Parathyroid adenoma (tissue), 2 donors: ENCODE results near the gene CNOT4.

Experiments
- H2AFZ ChIP-seq: fragments of 300-600 bp; sonication (generic); one replicate; pipeline ENCODE4 v1.7.0; 2017; ENCODE audit warnings: antibody characterized with exemption, mild to moderate bottlenecking
- H3K27ac ChIP-seq: fragments of 300-600 bp; sonication (generic); one replicate; pipeline ENCODE4 v1.7.0; 2017
- H3K27me3 ChIP-seq: fragments of 300-600 bp; sonication (generic); one replicate; pipeline ENCODE4 v1.7.0; 2017; ENCODE audit warnings: low read length; ENCODE audit not compliant: control insufficient read depth, insufficient read depth
- H3K36me3 ChIP-seq: fragments of 300-600 bp; sonication (generic); one replicate; pipeline ENCODE4 v1.7.0; 2017; ENCODE audit warnings: low read length; ENCODE audit not compliant: control insufficient read depth, insufficient read depth
- H3K4me1 ChIP-seq: fragments of 300-600 bp; sonication (generic); one replicate; pipeline ENCODE4 v1.7.0; 2017; ENCODE audit warnings: control low read depth
- H3K4me2 ChIP-seq: fragments of 300-600 bp; sonication (generic); one replicate; pipeline ENCODE4 v1.7.0; 2017; ENCODE audit warnings: low read length
- H3K4me3 ChIP-seq: fragments of 300-600 bp; sonication (generic); one replicate; pipeline ENCODE4 v1.7.0; 2017; ENCODE audit warnings: low read depth, low read length
- H3K79me2 ChIP-seq: fragments of 300-600 bp; sonication (generic); one replicate; pipeline ENCODE4 v1.7.0; 2017; ENCODE audit warnings: control low read depth
- H3K9ac ChIP-seq: fragments of 300-600 bp; sonication (generic); one replicate; pipeline ENCODE4 v1.7.0; 2017; ENCODE audit warnings: mild to moderate bottlenecking
- H3K9me3 ChIP-seq: fragments of 300-600 bp; sonication (generic); one replicate; pipeline ENCODE4 v1.7.0; 2017; ENCODE audit warnings: low read length; ENCODE audit not compliant: control insufficient read depth
- CTCF ChIP-seq: fragments of 300-600 bp; sonication (generic); IDR thresholded peaks from one replicate; pipeline ENCODE4 v1.7.0; 2017; ENCODE audit warnings: antibody characterized with exemption, mild to moderate bottlenecking
- donor health status: primary hyperparathyroidism.

CNOT4 gene

GRCh38 chr7:135414208-135414607 is 95.7 kb downstream of the CNOT4 start:
- no peak overlapping the region for H3K4me2 ChIP-seq
- no peak for TF ChIP-seq CTCF
- H3K4me3 ChIP-seq, result no peak overlapping the region
- H3K36me3 ChIP-seq, result no peaks in the 10 kb centered on the region
- H3K27ac ChIP-seq, result no peak overlapping the region
- H3K9me3 ChIP-seq, result no peaks in the 10 kb centered on the region
- H3K79me2 ChIP-seq, result no peaks in the 10 kb centered on the region
- no peak overlapping the region for H2AFZ ChIP-seq
- H3K4me1 ChIP-seq, result no peaks in the 10 kb centered on the region
- H3K9ac ChIP-seq, result no peak overlapping the region
- H3K27me3 ChIP-seq, result no peaks in the 10 kb centered on the region

- Histone ChIP-seq H3K36me3 (no peaks in the 10 kb centered on the region), H3K9ac (no peak overlapping the region)
Observed at GRCh38 chr7:135411098-135411497, 98.8 kb downstream of the CNOT4 start.

GRCh38 chr7:135410543-135410942 is 99.4 kb downstream of the CNOT4 start:
- no peak for TF ChIP-seq CTCF
- Histone ChIP-seq H3K79me2 (no peaks in the 10 kb centered on the region), H3K9ac (no peak overlapping the region), H3K4me2 (no peak overlapping the region), H3K36me3 (no peaks in the 10 kb centered on the region), H3K4me1 (no peaks in the 10 kb centered on the region), H3K27me3 (no peaks in the 10 kb centered on the region), H3K9me3 (no peaks in the 10 kb centered on the region), H3K4me3 (no peak overlapping the region), H2AFZ (no peak overlapping the region), H3K27ac (no peak overlapping the region)

More at GRCh38 chr7:135411098-135411497, 98.8 kb downstream of the CNOT4 start:
- no peak overlapping the region for H2AFZ ChIP-seq
- no peaks in the 10 kb centered on the region for H3K4me1 ChIP-seq
- no peak overlapping the region for H3K4me2 ChIP-seq
- no peak for TF ChIP-seq CTCF
- H3K4me3 ChIP-seq, result no peak overlapping the region
- H3K27ac ChIP-seq, result no peak overlapping the region
- no peaks in the 10 kb centered on the region for H3K9me3 ChIP-seq
- no peaks in the 10 kb centered on the region for H3K79me2 ChIP-seq
- no peaks in the 10 kb centered on the region for H3K27me3 ChIP-seq

GRCh38 chr7:135409845-135410542 is 99.9 kb downstream of the CNOT4 start:
- Histone ChIP-seq H3K79me2 (no peaks in the 10 kb centered on the region), H3K4me2 (no peak overlapping the region), H3K27ac (no peak overlapping the region), H3K4me3 (no peak overlapping the region), H3K9me3 (no peaks in the 10 kb centered on the region), H3K36me3 (no peaks in the 10 kb centered on the region), H3K9ac (no peak overlapping the region), H2AFZ (no peak overlapping the region), H3K4me1 (no peaks in the 10 kb centered on the region), H3K27me3 (no peaks in the 10 kb centered on the region)
- no peak for TF ChIP-seq CTCF

- Histone ChIP-seq H3K9me3 (no peaks in the 10 kb centered on the region), H3K4me1 (no peaks in the 10 kb centered on the region), H3K27me3 (no peaks in the 10 kb centered on the region), H2AFZ (no peak overlapping the region), H3K9ac (no peak overlapping the region), H3K79me2 (no peaks in the 10 kb centered on the region), H3K4me2 (no peak overlapping the region), H3K4me3 (no peak overlapping the region), H3K27ac (no peak overlapping the region), H3K36me3 (no peaks in the 10 kb centered on the region)
- no peak for TF ChIP-seq CTCF
Observed at GRCh38 chr7:135407884-135408283, 102.0 kb downstream of the CNOT4 start.
